ENCODE results near the gene BNC1.
"Not testable (repeated sequence)": the region's sequence is repeated elsewhere in the genome, so short reads cannot be mapped to it uniquely, and the experiment has no call there.

BNC1 gene

DNA sequence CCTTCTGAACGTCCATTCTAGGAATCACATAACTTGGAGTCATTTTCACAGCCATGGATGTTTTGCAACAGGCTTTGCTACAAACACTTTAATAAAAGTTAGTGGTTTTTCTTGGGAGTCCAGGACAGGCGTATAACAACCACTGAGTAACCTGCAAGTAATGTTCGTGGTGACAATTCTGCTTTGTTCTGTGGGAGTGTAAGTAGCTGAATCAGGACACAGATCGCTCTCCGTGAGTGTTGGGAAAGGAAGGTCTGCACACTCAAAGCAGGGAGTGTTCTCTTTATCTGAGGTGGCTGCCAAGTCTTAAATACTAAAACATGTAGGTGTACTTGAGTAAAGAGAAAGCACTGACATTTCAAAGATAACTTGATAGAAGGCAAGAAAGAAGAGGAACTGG lies 7.9 kb upstream of the BNC1 start:
- no peak for DNase-seq

DNA sequence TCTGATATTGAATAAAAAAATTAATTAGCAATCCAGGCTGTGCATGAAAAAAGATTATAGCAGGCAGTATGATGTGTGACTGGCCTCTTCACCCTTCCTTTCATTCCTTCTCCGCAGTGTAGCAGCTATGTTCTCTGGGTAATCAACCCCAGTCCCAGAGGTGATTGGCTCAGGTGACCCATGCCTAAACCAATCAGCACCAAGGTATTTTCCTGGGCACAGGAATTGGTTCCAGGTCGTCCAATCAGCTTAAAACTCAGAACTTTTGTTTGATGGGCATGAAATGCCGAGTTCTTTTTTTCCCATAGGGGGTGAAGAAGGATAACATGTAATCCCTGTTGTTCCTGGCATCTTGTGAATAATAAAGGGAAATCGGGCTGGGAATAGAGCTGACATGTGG lies 5.8 kb upstream of the BNC1 start:
- no peak for DNase-seq

DNA sequence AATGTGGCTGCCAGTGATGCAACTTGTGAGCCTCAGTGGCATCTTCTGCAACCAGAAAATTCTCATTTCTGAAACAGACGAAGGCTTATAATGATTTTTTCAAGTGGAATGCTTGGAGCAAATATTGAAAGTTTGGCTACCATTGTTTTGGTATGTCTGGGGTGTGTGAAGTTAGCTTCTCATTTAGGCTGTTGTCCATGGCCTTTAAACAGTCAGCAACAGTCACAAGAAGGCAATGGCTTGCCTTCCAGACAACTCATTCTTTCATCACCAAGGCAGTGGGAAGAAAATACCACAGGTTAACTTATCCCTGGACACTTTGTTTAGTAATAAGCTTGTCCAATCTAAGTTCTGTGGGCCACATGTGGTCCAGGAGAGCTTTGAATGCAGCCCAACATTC lies 4.7 kb upstream of the BNC1 start:
- DNase-seq, result no peak

DNA sequence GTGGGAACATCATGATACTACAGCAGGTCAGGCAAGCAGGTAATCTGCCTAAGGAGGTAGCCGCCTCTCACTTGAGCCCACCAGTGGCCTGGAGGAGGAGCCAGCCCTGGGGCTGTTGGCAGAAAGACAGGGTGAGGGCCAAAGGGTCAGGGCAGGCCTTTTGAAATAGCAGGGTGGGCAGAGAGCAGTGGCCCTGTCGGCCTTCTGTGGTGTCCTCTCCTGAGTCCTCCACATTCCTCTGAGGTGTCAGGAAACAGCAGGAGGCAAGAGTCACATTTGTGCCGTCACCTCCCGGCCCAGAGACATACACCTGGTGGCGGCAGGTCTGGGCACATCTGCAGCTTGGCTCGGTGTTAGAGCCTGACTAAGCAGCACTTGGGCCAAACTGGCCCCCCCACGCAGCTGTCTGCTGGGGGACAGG lies 3.9 kb upstream of the BNC1 start:
- DNase-seq, result no peak

DNA sequence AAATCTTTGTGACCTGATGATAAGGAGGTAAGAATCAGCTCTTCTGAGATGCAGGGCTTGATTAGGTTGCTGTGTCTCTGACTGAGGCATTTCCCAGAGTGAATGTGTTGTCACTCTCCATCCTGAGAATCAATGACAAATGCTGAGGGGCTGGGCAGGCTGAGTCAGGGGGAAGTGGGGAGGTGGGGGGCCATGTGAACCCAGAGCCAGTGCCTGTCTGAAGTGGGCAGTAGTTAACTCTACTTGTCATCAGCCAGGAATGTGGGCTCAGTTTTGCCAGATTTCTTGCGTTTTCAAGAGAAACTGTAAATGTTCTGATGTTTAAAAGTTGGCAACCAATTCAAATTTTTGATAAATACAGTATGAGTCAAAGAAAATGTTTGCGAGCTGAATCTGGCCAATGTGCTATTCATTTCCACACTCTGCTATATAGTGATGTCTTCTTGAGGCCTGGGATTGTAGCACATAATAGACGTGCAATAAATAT lies 3.1 kb upstream of the BNC1 start:
- DNase-seq, result no peak

DNA sequence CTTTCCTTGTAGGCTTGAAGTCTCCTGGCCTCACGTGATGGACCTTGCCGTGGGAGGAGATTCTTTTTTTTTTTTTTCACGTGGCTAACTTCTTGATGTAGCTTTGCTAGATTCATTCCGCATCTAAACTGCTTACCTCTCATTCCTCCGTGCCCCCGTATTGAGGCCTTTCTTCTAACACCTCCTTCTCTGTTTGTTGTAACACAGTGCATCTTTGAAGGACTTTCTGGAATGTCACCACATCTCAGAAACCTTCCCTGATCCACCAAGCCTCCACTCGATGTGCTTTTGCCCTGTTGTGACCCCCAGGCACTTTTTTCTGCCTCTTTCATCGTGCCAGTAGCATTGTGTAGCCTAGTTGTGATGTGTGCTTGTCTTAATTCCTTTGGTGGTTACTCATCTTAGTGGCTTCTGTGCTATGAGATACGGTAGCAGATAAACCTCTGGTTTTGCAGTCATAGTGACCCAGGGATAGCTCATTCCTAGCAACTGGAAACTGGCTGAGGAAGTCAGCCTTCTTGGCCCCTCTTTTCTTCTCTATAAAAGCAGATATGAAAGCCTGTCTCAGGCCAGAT lies 1.6 kb upstream of the BNC1 start:
- no peak for DNase-seq

DNA sequence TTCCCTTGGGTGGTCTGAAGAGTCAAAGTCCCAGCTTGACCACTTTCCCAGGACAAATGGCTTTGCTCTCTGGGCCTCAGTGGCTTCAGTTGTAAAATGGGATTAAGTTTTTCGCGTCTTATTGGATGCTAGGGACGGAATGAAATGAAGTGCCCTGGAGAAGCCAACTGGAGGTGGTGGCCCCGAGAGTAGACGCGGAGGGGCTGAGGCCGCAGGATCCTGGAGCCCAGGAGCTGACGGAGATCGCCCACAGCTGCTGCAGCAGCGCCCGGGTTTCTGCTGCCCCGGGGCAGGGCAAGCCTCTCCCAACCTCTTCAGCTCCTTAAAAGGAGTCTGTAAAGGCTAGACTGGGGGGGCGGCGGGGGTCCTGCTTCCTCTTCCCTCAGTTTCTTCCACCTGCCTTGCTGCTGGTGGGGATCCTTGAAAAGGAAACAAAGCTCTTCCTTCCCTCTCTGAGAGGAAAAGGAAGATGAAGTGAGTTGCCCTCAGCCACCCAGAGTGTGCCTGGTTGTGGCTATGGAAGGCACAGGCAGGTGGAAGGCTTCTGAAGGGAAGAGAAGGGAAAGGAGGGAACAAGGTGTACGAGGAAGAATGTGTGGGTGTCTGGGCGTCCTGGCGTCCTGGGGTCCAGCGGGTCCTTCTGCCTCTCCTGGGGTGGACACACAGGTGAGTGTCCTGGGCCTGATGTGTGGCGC lies 967 bp upstream of the BNC1 start:
- no peak for DNase-seq

DNA sequence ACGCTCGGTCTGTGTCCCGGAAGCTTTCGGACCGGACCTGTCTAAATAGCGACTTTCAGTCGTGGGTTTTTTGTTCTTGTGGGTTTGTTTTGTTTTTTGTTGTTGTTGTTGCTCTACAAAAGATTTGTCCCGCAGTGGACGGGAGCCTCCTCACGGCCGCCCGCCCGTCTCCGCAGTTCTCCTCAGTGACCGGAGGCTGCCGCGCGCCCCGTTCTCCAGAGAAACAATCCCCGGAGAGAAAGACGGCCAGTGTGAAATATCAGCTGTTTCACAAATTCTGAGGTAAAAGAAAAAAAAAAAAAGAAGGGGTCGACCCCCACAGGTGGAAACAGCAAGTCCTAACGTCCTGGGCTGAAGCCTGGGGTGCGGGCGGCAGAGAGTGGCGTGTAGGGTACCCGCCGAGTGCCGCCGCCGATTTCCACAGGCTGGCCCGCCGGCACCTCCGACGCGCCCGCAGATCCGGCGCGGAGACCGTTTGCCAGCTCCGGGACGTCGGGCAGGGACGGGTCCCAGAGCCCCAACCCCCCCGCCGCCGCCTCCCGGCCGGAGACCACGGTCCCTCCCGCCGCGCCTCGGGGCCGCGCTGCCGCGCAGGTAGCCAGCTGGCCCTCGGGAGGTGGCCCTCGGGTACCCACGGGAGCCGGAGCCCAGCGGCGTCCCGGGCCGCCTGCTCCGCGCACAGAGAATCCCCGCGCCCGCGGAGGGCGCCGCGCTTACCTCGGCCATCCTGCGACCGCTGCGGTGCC lies 478 bp downstream of the BNC1 start:
- DNase-seq, result no peak

DNA sequence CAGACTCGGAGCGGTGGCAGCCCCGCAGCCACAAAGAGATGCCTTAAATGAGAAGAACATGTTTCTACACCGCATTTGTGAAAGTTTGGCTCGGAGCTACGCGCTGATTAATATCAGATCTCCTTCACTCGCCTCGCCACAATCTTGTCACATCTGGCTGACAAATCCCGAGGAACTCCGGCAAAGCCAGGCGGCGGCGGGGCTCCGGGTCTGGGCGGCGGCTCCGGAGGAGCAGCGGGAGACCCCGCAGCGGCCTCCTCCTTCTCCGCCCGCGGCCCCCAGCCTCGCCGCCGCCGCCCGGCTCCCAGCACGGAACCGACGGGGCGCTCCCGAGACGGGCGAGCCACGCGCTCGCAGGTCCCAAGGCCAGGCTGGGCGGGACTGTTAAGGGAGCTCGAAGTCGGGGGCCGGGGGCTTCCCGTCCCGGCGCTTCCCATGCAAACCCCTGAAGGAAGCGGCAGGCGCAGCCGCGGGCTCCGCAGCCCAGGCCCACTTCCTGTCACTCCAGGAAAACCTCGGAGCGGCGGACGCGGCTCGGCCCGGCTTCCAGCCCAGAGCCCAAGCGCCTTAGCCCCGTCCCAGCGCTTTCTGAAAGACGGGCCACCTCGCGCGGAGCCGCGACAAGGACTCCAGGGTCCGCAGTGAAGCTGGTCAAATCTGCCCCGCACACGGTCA lies 1.2 kb downstream of the BNC1 start:
- no peak for DNase-seq

DNA sequence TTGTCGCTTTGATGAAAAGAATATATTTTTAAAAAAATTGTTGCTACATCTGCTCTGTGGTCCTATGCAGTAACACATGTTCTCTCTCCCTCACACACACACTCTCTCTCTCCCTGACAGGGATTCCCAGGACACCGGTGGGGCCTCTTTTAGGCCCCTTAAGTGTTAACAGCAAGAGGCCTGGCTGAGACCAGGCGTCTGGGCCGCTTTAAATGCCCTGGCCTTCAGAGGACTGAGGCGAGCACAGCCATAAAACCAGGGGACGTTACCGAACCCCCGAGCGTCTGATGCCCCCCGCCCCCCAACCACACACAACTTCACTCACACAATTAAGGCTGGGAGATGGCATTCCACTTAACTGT lies 1.7 kb downstream of the BNC1 start:
- DNase-seq, result no peak

DNA sequence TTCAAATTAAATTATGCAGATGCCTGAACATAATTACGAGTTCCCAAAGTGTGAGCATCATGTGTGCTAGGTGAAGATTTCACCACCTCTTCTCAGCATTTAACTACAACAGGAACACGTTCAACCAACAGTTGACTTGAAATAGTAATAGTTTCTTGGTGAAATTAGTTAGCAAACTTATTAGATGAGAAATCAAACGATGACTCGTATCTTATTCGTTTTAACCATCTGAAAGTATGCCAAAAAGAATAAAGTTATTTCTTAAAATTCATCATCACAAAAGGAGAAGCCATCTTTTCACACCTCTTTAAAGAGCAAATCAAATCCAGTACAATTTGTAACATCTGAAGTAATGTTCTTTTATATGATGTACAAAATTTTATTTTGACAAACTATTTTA lies 2.3 kb downstream of the BNC1 start:
- DNase-seq, result no peak

DNA sequence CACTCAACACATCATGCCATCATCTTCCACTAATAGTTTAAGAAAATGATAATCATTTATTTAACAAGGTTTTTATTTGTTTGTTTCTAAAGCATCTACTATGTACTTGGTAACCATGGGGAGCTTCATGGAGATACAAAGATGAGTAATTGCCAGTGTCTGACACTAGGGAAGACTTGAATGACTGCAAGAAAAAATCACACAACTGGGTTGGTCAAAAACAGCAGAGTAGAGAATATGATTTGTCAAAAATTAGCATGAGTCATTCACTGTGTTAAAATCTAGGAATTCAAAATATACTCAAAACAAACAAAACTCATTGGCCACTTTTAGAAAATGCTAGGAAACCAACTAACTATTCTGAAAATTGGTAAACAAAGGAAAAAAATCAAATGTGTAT lies 6.3 kb downstream of the BNC1 start:
- DNase-seq, result no peak

DNA sequence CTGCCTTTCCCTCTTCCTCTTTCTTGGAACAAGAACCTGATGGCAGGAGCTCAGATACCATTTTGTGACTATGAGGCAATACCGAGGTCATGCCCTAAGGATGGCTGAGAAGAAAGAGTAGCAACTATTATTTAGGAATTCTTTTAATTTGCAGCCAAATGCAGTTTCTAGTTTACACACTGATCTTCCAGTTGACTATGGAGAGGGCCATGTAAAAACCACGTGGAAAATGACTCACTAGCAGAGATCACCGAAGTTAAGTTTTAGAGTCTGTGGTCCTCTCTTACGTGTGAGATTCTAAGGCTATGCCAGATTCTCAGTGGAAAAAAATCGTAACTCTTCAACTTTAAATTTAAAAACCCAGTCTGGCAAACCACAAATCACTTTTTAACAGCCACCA lies 7.8 kb downstream of the BNC1 start:
- DNase-seq, result no peak

DNA sequence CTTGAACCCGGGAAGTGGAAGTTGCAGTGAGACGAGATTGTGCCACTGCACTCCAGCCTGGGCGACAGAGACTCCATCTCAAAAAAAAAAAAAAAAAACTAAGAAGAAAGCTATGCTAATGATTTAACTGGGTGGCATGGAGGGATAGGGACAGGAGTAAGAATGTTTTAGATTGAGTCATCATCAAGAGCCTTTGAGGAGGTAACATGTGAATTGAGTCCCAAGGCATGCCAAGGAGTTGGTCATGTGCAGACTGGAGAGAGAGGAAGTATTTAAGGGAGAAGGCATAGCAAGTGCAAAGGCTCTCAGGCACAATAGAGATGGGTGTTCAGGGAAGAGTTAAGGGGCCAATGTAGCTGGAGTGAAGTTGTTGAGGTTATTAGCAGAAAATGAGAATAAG lies 9.1 kb downstream of the BNC1 start:
- DNase-seq, result no peak

DNA sequence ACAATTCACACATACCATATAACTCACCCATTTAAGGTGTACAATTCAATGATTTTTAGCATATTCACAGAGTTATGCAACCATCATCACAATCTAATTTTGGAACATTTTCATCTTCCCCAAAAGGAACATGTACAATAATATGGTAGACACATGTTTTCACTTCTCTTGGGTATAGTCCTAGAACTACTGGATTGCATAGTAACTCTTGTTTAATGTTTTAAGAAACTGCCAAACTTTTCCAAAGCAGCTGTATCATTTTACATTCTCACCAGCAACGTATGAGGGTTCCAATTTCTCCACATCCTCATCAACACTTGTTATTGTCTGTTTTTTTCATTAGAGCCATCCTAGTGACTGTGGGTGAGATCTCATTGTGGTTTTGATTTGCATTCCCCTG lies 14.3 kb downstream of the BNC1 start:
- no peak for DNase-seq

DNA sequence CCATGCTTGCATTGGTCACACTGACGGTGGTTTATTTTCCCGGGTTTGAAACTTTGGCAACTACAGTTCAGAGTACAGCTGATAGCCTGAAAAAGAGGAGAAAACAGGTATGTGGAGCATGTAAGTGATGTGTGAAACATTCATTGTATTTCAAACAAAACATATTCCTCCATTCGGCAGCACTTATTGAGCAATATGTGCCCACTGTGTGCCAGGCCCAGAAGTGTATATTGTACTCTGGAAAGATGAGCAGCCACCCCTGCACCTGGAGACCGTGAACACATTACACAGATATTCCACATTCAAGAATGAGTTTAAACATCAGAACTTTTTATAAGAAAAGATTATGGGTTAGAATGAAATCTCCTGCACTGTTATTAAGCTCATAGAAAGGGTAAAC lies 16.3 kb downstream of the BNC1 start:
- no peak for DNase-seq

DNA sequence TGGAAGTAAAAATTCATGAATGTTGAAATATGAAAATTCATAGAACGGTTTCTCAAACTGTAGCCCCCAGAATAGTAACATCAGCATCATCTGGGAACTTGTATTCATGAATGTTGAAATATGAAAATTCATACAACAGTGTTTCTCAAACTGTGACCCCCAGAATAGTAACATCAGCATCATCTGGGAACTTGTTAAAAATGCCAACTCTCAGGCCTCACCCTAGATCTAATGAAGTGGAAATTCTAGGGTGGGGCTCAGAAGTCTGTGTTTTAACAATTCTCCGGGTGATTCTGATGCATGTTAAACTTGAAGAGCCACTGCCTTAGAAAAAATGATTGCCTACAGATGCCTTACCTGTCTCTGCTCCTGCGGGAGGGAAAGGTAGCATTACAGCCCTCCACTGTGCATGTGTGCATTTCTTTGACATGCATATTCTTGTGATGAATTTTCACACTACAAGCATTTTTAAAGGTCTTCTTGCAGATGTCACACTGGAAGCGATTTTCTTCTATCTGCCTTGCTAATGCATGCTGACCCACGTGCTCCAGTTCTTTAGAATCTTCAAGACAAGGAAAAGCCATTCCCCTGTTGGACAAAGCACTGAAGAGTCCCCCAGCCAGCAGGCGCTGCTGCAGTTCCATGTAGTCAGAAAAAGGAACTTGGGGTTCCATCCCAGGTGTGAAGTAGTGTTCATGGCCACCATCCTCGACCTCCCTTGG lies 21.7 kb downstream of the BNC1 start:
- no peak for DNase-seq

DNA sequence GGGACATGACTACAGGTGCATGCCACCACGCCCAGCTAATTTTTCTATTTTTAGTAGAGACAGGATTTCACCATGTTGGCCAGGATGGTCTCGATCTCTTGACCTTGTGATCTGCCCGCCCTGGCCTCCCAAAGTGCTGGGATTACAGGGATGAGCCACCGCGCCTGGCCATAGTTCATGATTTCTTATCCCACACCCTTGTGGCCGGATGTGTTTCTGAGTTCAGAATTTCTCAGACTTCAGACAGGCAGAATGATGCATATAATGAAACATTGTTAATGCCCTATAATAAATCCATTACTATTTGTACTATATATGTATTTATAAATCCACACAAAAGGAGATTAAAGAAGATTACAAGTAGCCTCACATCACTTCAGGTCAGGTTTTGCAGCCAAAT lies 22.3 kb downstream of the BNC1 start:
- DNase-seq, result not testable (repeated sequence)

DNA sequence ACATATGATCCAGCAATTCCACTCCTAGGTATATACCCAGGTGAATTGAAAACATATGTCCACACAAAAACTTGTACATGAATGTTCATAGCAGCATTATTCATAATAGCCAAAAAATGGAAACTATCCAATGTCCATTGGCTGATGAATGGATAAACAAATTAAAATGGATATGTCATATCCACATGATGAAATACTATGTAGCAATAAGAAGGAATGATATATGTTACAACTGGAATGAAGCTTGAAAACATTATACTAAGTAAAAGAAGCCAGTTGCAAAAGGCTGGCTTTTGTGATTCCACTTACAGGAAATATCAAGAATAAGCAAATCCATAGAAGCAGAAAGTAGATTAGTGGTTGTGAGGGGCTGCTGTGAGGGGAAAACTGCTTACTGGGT lies 33.7 kb downstream of the BNC1 start:
- DNase-seq, result no peak

DNA sequence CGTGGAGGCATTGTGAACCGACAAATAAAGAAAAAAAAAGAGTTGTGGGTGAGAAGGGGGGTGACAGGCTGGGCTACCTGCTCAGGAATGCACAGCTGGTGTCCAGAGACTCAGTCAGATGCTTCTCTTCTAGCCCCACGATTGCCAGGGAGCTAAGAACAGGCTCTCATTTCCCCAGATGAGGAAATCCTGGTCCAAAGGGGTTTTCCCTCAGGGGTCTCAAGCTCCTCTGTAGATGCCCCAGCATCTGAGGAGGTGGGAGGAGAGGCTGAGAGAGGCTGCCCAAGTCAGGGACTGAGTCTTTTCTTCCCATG lies 35.5 kb downstream of the BNC1 start:
- no peak for DNase-seq

DNA sequence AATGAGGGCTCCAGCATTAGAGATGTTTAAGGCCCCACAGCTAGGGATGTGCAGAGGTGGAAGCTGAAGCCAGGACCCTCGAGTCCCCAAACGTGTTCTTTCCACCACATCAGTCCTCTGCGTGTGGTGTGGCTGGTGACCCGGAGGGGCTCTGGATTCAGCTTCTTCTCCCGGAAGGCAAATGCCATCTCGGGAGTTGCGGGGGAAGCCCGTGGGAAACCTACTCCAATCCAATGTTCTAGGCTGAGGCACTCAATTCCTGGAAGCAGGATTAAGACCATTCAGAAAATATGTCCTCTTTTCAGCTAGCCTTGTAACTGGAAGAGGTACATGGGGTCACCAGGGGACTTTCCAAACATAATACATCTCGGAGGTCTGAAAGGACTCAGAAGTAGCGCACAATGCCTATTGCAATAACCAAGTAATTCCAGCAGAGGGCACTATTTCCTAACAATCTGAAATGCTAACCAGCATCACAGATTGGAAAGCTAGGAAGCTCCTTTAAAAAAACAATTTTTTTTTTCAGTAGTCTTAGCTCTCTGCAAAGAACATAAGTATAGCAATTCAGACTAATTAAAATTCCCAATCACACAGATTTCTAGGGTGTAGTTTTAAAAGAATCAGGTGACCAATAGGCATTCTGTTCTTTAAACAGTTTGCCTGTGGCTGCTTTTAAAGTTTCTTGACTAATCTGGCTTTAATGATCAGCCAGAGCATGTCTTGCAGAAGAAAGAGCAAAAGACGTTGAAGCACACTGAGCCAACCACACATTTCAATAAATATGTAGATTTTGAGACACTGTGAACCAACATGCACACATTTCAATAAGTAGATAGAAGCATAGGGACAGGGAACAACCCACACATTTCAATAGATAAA lies 36.1 kb downstream of the BNC1 start:
- DNase-seq, result peak; percentile 53

DNA sequence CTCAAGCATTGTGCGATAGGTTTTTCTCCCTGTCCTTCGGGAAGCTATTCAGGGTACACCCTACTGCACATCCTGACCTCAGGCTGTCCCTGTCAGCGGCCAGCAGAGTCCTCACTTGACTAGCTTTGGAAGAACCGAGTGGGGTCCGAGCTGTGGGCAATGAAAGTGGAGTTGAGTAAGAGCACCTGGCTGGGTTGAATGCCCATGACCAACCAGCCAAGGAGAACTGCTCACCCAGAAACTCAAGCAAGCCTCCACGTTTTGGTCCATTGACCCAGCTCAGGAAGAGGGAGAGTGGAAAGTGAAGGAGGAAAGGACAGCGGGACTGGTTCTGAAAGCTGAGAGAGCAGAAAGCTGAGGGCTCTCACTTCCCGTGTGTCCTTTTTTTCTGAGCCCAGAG lies 40.8 kb downstream of the BNC1 start:
- DNase-seq, result no peak

Data from NCI-H345 (cell line).